Sigmoid colon (tissue), 7 donors: ENCODE results near the gene OXSR1. TPM values are rescaled to one million over a fixed set of nuclear protein-coding genes. Genes with fewer than 3 reads are reported as not detected.
A peak's percentile ranks its signal among the peaks of the same experiment; 100 is the strongest.

Experiments
- DNase-seq: peaks from one replicate; pipeline ENCODE4 v3.0.0-alpha.2; 2019
- H3K27ac ChIP-seq, 4 donors: fragments of 200-600 bp; sonication (generic); one replicate each; pipeline ENCODE4 v1.5.1; 2016 to 2019; ENCODE audit warnings: mild to moderate bottlenecking in 1 of 4
- H3K27me3 ChIP-seq, 3 donors: fragments of 200-600 bp; sonication (generic); one replicate each; pipeline ENCODE4 v1.5.1; 2019; ENCODE audit warnings: mild to moderate bottlenecking in 1 of 3
- H3K36me3 ChIP-seq, 4 donors: fragments of 200-600 bp; sonication (generic); one replicate each; pipeline ENCODE4 v1.5.1; 2016 to 2019
- H3K4me1 ChIP-seq, 4 donors: fragments of 200-600 bp; sonication (generic); one replicate each; pipeline ENCODE4 v1.5.1; 2017 to 2019
- H3K4me3 ChIP-seq, 4 donors: fragments of 200-600 bp; sonication (generic); one replicate each; pipeline ENCODE4 v1.5.1; 2017 to 2019; ENCODE audit warnings: mild to moderate bottlenecking in 2 of 4, moderate library complexity in 1 of 4
- H3K9me3 ChIP-seq, 4 donors: fragments of 200-600 bp in 3 of 4; sonication (generic) in 3 of 4; one replicate each; pipeline versions ENCODE4 v1.5.1 to v1.6.1; 2013 to 2019
- EP300 ChIP-seq, 4 donors: sonication (generic); formaldehyde crosslinking; IDR thresholded peaks; one replicate each; pipeline ENCODE4 v1.6.1; 2017; ENCODE audit warnings: antibody characterized with exemption in 4 of 4
- POLR2A ChIP-seq, 2 donors: fragments of 450-650 bp; IDR thresholded peaks; one replicate each; pipeline ENCODE4 v1.6.1; 2016; ENCODE audit warnings: antibody characterized with exemption in 2 of 2, mild to moderate bottlenecking in 2 of 2, moderate library complexity in 2 of 2
- POLR2AphosphoS5 ChIP-seq, 4 donors: sonication (generic); formaldehyde crosslinking; IDR thresholded peaks; one replicate each; pipeline ENCODE4 v1.6.1; 2017; ENCODE audit warnings: antibody characterized with exemption in 4 of 4
- WGBS, 2 donors: extraction: QIAGEN DNeasy Blood & Tissue Kit; methylation state at CpG; one replicate each; pipeline ENCODE4 v1.1.7; 2013; 5-methylcytosine and 5-hydroxymethylcytosine counted together
- intact Hi-C: fragments of 100-400 bp; cut with DNase I; formaldehyde crosslinking; loops from one replicate; pipeline ENCODE4 v1.15.1; 2023
- polyA plus RNA-seq, 3 donors: library from polyadenylated mRNA; stranded (reverse); fragments of 200-250 nt; gene quantifications; one replicate each; pipeline ENCODE4 v1.2.3, GENCODE V29; 2013
- total RNA-seq, 4 donors: library from RNA; depleted of rRNA; stranded (reverse); fragments of >200 nt; gene quantifications; one replicate each; pipeline ENCODE4 v1.1.0, GENCODE V29; 2016
- TF ChIP-seq, protein P1 (sequence below), 4 experiments: fragments of 450-650 bp in 3 of 4; fragments of 200-600 bp in 1 of 4; IDR thresholded peaks; one replicate each; pipeline ENCODE4 v1.5.1; 2016 to 2019; ENCODE audit warnings: antibody characterized with exemption in 4 of 4, mild to moderate bottlenecking in 3 of 4, moderate library complexity in 2 of 4
- donor health status: healthy with polysubstance abuse.
- donor health status: Bipolar disorder and iron deficiency.
- donor health status: healthy.

Gene OXSR1
- total and polyA plus RNA-seq, 7 donors: 13.8 to 28.8 (median 22.9) TPM

DNA sequence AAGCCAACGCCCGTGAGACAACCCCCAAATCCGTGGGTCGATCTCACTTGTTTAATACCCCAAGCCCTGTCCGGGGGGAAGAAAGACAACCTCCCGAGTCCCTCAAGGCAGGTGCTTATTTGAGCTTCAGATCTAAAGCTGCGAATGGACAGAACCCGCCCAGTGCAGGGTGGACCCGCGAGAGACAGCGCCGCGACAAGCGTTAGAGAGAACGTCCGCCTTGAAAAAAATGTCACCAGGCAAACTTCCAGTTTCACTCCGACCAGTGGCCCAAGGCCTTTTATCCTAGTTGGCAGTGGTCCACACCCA, 740 bp upstream of the OXSR1 start:
- peak overlapping the region; percentile 92 to 99 (median 98) for H3K27ac ChIP-seq
- H3K4me1 ChIP-seq: peaks cover 0 to 20% (median 19%) of the 10 kb centered on the region in 4 donors
- no peaks in the 10 kb centered on the region for H3K36me3 ChIP-seq
- TF ChIP-seq, protein P1, sequence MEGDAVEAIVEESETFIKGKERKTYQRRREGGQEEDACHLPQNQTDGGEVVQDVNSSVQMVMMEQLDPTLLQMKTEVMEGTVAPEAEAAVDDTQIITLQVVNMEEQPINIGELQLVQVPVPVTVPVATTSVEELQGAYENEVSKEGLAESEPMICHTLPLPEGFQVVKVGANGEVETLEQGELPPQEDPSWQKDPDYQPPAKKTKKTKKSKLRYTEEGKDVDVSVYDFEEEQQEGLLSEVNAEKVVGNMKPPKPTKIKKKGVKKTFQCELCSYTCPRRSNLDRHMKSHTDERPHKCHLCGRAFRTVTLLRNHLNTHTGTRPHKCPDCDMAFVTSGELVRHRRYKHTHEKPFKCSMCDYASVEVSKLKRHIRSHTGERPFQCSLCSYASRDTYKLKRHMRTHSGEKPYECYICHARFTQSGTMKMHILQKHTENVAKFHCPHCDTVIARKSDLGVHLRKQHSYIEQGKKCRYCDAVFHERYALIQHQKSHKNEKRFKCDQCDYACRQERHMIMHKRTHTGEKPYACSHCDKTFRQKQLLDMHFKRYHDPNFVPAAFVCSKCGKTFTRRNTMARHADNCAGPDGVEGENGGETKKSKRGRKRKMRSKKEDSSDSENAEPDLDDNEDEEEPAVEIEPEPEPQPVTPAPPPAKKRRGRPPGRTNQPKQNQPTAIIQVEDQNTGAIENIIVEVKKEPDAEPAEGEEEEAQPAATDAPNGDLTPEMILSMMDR (IDR thresholded peaks at IDR 0.05): no peak
- TF ChIP-seq POLR2A (IDR thresholded peaks at IDR 0.05): peak in 1 of 2 donors; percentile 71
- H3K4me3 ChIP-seq: peak overlapping the region; percentile 73 to 98 (median 93)
- no peak for DNase-seq
- H3K9me3 ChIP-seq: no peaks in the 10 kb centered on the region
- intact Hi-C loops: loop anchor here (10.0 kb wide), 2 partner anchors 180 to 290 kb away; partner anchors contain the start of genes ACVR2B and XYLB
- 0% methylated on average over 17 of the region's 17 CpGs for WGBS, 2 donors
- no peaks in the 10 kb centered on the region for H3K27me3 ChIP-seq

DNA sequence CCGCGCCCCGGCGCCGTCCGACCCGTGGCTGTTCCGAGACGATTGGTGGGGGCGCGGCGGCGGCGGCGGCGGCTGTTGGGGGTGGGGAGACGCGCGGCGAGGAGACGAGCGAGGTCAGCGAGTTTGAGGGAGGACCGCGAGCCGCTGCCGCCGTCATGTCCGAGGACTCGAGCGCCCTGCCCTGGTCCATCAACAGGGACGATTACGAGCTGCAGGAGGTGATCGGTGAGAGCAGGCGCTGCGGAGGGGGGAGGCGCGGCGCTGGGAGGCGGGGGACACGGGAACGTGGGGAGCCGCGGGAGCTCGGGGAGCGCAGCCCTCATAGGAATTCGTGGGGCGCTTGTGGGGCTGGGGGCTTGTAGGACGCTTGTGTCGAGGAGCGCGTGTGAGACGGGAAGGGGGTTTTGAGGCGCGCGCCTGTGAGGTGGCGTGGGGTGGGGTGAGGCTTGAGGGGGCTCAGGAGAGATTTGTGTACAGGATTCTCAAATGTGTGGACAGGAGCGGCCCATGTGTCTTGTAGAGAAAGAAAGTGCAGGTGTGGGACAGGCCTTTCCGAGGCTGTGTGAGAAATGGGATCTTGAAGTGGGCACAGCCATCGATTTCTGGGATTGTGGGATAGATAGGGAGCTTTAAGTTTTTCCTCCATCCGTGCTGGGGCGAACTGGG, 518 bp downstream of the OXSR1 start:
- DNase-seq: peak; percentile 85
- TF ChIP-seq POLR2AphosphoS5 (IDR thresholded peaks at IDR 0.05): no peak
- TF ChIP-seq EP300 (IDR thresholded peaks at IDR 0.05): no peak
- TF ChIP-seq, protein P1 (IDR thresholded peaks at IDR 0.05): no peak
- no peak for TF ChIP-seq POLR2A (IDR thresholded peaks at IDR 0.05)
- Histone ChIP-seq H3K9me3 (no peaks in the 10 kb centered on the region), H3K4me1 (peaks cover 0 to 20% (median 19%) of the 10 kb centered on the region in 4 donors), H3K4me3 (peak overlapping the region; percentile 73 to 98 (median 93)), H3K27me3 (no peaks in the 10 kb centered on the region), H3K27ac (peak overlapping the region; percentile 92 to 99 (median 98)), H3K36me3 (no peaks in the 10 kb centered on the region)
- intact Hi-C loops: loop anchor here (1.0 to 10.0 kb wide), 3 partner anchors 28 to 289 kb away; partner anchors contain the start of genes ACVR2B, MYD88 and XYLB
- 0 to 1% methylated on average over 62 of the region's 62 CpGs for WGBS, 2 donors

DNA sequence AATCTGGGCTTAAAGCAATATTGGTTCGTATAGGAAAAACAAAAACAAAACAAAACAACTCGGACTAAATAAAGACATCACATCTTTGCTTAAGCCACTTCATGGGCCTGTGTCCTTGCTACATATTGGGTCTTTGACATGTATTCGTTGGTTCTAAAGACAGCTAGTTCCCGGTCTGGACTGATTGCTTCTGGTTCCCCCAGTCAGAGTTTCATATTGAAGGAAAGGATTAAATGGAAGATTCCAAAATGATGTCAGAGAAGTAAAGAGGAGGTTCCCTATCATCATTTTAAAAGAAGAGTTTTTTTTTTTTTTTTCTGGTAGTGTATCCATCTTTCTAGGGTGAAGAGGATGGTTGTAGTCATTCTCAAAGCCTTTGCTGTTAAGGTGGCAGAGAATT, 2.3 kb downstream of the OXSR1 start:
- H3K27me3 ChIP-seq: no peaks in the 10 kb centered on the region
- no peaks in the 10 kb centered on the region for H3K9me3 ChIP-seq
- peaks cover 0 to 20% (median 19%) of the 10 kb centered on the region in 4 donors for H3K4me1 ChIP-seq
- 88% methylated on average over 4 of the region's 4 CpGs for WGBS, 2 donors
- no peak overlapping the region for H3K27ac ChIP-seq
- H3K36me3 ChIP-seq: no peaks in the 10 kb centered on the region
- TF ChIP-seq, protein P1 (IDR thresholded peaks at IDR 0.05): no peak
- no peak for TF ChIP-seq POLR2A (IDR thresholded peaks at IDR 0.05)
- TF ChIP-seq POLR2AphosphoS5 (IDR thresholded peaks at IDR 0.05): no peak
- no peak for TF ChIP-seq EP300 (IDR thresholded peaks at IDR 0.05)
- intact Hi-C loops: loop anchor here (10.0 kb wide), 2 partner anchors 177 to 287 kb away; partner anchors contain the start of genes ACVR2B and XYLB
- H3K4me3 ChIP-seq: no peak overlapping the region
- no peak for DNase-seq

DNA sequence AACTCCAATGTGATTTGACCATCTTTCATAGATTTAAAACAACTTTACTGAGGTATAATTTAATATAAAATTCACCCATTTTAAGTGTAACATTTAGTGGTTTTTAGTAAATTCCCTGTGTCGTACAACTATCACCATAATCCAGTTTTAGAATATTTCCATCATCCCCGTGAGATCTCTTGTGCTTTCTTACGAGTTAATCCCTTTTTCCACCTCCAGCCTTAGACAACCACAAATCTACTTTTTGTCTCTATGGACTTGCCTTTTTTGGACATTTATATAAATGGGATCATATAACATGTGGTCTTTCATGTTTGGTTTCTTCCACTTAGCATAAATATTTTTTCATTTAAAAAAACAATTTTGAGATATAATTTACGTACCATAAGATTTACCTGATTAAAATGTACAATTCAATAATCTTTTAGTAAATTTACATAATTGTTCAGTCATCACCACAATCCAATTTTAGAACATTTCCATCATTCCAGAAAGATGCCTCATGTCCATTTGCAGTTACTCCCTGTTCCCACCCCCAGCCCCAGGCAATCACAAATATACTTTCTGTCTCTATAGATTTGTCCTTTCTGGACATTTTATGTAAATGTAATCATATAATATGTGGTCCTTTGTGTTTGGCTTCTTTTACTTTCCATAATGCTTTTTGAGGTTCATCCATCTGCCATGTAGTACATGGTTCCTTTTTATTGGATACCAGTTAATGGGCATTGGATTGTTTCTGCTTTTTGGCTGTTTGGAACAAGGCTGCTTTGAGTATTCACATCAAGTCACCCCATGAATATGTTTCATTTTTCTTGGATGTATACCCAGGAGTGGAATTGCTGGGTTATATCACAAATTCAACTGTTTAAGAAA, 3.1 kb downstream of the OXSR1 start:
- no peak for TF ChIP-seq EP300 (IDR thresholded peaks at IDR 0.05)
- TF ChIP-seq POLR2AphosphoS5 (IDR thresholded peaks at IDR 0.05): no peak
- TF ChIP-seq, protein P1 (IDR thresholded peaks at IDR 0.05): no peak
- TF ChIP-seq POLR2A (IDR thresholded peaks at IDR 0.05): no peak
- 95 to 99% methylated on average over 4 of the region's 4 CpGs for WGBS, 2 donors

More for the DNA sequence above, 3.1 kb downstream of the OXSR1 start:
- no peaks in the 10 kb centered on the region for H3K36me3 ChIP-seq
- no peak for DNase-seq
- H3K9me3 ChIP-seq: no peaks in the 10 kb centered on the region
- H3K27me3 ChIP-seq: no peaks in the 10 kb centered on the region
- peaks cover 0 to 20% (median 19%) of the 10 kb centered on the region in 4 donors for H3K4me1 ChIP-seq
- no peak overlapping the region for H3K27ac ChIP-seq
- intact Hi-C loops: loop anchor here (10.0 kb wide), 2 partner anchors 176 to 286 kb away; partner anchors contain the start of genes ACVR2B and XYLB
- no peak overlapping the region for H3K4me3 ChIP-seq
